NCI-H1417 (cell line): Measurements from ENCODE around the gene ZIK1.

Experiments used
- DNase-seq, 3 experiments: peaks; one replicate each; lab custom pipeline; 2025; lab: John Stamatoyannopoulos, UW

Gene ZIK1

DNA sequence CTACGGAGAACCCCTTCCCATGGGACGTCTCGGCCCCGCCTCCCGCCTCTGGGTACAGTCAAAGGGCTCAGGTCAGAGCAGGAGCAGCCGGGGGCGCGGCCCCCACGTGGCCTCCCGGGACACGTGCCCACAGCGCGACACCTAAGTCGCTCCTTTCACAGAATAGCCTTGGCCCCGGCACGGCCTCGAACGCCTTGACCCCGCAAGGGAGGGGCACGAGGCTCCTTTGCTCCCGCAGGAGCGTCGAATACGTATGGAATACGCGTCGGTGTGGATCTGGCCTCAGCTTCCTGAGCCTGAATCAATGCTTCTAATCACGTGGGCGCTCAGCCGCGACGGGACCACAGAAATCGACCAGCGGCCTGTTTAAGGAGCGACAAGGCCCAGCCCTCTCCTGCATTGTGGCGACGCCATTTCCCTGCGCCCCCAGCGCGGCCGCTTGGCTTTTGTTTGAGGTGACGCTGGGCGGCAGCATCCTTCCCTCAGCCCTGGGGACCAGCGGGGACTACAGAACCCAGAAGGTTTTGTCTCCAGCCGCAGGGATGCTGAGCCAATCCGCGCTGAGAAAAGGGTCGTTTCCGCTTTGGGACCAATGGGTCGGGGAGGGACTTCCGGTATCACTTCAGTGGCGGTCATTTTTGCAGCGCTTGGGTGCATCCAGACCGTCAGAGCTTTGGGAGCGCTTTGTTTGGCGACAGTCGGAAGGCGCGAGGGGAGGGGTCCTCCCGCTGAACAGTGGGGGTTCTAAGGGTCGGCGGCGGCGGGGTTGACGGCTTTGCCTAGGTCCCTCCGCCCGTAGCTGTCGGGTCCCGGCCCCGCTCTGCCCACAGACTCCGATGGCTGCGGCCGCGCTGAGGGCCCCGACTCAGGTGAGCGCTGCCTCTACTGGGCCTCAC is at the start of gene ZIK1:
TSS of gene ZIK1 (plus strand) at position 625 of the 896 bp plus-strand sequence. CDS start at position 837, 212 bp downstream.
- DNase-seq, result peak; percentile 19 to 88 (median 42)

DNA sequence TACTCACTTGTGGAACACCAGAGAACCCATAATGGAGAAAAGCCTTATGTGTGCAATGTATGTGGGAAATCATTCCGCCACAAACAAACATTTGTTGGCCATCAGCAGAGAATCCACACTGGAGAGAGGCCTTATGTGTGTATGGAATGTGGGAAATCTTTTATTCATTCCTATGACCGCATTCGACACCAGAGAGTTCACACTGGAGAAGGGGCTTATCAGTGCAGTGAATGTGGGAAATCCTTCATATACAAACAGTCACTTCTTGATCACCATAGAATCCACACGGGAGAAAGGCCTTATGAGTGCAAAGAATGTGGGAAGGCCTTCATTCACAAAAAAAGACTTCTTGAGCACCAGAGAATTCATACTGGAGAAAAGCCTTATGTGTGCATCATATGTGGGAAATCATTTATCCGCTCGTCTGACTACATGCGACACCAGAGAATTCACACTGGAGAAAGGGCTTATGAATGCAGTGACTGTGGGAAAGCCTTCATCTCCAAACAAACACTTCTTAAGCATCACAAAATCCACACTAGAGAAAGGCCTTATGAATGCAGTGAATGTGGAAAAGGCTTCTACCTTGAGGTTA is 45.9 kb upstream of the ZIK1 start:
- DNase-seq, result no peak

DNA sequence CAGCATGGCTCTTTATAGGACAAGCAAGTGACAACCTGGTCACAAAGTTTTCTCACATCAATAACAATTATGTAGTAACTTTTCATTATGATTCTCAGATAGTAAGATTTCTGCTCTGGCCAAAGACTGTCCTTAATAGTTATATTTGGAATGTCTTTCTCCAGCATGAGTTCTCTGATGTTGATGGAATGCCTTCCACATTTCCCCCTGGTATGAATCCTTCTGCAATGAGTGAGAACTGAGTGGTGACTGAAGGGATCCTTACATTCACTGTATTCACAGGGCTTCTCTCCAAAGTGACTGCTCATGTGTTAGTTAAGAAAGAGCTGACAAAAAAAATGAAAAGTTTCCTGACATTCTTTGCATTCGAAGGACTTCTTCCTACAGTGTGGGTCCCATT is 37.4 kb upstream of the ZIK1 start:
- no peak for DNase-seq

DNA sequence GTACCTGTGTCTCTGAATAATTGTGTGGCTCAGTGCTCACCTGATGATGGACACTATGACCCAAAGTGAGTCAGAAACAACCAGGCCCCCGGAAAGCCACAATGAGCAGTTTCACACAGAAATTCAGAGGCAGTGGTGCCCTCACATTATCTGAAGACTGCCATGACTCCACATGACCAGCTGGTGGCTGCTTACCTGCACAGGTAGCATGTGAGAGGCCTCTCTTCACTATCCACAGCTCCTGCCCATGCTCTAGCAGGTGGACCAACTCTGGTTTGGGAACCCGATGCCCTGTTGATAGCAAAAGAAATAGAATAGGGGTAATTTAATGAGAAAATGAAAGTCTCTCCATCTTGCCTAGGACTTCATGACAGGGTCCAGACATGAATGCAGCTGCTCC is 31.5 kb upstream of the ZIK1 start:
- DNase-seq, result no peak

DNA sequence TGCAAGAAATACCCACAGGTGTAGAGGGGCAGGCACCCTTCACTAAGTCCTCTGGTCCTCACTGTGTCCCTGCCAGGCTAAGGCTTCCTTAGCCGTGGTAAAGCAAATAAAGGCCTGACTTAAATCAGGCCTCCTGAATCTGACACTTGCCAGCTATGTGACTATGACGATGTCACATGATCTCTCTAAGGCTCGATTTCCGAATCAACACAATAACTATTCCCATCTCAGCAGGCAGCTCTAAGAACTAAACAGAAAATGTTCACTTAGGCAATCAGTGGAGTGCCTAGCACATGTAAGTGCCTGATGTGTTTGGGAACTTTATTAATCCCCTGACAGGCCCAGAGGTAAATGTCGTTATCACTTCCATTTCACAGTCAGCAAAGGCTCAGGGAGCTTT is 26.3 kb upstream of the ZIK1 start:
- no peak for DNase-seq

DNA sequence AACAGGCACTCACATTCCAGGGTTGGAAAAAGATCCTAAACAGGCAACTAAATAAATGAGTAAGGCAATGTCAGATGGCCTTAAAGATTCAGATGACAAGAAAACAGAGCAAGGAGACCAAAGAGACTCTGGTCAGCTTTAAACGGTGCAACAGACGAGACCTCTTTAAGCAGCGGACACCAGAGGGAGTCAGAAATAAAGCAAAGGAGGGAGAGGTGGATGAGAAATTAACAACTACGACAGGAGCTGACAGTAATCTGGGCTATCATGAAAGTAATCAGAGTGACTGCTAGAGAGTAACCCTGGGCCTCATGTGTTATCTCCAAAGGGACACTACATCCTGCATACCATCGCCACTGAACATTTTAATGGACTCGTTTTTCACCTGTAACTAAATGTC is 25.4 kb upstream of the ZIK1 start:
- no peak for DNase-seq

DNA sequence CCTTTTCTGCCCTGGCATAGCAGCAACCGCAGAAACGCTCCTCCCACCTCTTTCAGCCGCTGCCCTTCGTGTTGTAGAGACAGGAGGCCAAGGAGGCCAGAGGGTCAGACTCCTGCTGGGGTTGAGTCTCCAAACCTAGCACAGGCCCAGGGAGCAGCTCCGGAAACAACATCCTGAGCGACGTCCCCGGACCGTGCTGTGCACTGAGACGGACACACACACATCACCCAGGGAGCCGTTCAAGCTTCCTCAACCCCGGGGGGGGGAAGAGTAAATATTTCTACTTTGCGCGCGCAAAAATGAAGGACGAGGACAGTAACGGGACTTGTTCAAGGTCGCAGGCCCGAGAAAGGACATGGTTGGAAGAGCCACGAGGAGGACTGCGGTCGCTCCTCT is 24.9 kb upstream of the ZIK1 start:
- DNase-seq, result peak; percentile 2 to 40 (median 13)

DNA sequence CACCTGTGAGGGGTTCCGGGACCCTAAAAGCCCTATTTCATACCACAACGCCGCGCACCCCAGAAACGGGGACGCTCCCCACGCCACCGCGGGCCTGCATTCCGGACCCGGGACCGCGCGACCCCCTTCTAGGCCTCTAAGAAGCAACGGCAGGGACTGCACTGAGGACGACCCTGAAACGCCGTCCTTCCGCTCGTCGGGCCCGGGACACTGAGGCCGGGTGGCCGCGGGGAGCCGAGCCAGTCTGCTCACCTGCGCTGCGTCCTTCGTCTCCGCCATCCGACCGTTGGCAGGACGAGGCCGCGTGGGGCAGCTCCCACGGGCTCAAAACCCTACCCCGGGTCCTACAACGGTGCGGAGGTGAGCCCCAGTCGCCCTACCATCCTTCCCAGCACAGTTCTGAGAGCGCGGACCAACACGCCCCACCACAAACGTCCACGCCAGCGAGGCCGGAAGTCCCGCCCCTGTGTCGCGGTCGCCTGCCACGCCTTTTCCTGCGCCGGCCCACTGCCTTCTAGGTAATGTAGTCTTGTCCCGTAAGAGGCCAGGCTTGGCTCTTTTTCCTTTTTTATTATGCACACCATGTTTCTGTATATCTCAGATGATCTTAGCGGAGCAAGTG is 24.4 kb upstream of the ZIK1 start, which contains the start of gene ZNF550:
TSS of gene ZNF550 (minus strand) at position 460 of the 622 bp plus-strand sequence. CDS start at position 279, 181 bp downstream.
- peak; percentile 68 to 84 (median 82) for DNase-seq

DNA sequence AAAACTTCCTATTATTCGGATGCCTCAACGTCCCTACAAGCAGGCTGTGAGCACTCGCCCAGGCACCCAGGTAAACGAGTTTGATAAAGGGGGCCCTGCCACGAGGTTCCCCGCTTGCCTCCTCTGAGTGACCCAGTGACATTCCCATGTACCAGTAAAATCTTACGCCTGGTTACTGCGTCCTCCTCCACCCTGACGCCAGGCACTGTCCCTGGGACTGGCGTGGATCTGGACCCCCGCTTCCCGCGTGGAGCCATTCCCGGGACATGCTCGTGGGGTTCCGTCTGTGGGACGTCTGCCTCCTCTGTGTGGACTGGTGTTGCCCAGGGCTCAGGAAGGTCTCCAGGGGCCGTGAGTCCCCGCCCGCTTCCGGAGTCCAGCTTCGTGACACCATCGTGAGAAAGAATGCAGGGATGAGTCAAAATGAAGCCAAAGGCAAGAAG is 23.9 kb upstream of the ZIK1 start:
- no peak for DNase-seq

DNA sequence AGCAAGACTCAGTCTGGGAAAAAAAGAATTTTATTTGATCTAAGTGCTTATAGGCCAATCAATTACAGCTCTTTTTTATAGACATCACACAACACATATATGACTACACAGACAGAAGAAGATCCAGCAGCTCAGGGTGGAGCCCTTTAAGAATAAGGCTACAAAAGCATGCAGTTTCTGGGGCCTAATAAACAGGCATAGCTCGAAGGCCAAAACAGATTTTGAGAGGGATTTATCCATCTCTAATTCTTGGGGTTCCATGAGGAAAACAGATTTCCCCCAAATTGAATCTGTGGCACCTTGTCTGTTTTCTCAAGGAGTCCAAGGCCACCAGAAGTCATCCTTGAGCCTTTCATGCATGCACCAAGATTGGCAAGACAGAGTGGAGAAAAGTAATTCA is 20.4 kb upstream of the ZIK1 start:
- DNase-seq, result no peak

DNA sequence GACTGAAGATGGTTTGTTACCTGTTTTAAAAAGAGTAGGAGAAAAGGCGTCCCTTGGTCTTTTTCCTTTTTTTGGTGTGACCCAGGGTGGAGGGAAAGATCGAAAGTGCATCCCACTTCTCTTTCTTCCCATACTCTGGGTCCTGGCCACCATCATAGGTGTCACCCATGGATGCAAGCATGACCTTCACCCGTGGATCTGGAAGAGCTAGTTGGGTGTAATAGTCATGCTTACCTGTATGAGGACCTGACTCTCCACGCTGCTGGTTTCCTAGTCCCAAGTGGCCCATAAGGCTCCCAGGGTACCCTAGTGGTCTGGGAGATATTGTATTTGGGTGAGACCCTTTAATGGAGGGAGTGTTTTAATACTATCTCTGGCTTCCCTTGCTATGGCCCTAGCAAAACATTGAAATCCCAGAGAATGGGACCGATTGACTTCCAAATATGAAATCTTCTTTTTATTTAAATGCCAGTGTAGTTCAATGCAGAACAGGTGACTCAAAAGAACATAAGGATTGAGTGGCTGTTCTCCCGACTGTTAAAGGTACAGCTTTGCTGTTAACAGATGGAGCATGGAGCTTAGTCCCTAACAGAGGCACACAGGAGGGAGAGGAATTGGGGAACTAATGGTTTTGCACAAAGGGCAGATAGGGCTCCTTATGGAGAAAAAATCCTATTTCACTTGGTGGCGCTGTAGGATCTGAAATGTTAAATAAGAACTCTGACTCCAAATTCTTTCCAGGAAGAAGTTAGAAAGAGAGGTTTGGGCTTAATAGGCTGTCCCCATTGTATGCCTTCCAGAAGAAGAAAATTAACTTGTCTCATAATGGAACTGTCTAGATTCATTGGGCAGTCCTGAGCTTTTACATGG is 17.3 kb upstream of the ZIK1 start:
- peak; percentile 9 to 54 (median 10) for DNase-seq

DNA sequence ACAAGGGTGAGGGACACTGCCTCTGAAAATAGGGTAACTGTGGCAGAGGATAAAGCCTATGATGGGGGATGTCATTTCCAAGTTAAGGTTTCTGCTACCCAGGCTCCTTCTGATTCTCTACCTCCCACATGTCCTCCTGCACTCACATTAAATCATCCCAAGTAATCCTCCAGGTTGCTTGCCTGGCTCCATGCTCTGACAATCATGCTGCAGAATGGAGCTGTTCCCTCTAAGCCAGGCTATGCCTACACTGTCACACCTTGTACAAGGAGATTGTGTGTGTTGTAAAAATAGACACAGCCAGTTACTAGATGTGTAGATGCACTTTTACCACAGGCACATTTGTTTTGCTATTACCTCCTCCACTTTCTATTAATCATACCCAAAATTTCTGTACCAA is 13.2 kb upstream of the ZIK1 start:
- no peak for DNase-seq

DNA sequence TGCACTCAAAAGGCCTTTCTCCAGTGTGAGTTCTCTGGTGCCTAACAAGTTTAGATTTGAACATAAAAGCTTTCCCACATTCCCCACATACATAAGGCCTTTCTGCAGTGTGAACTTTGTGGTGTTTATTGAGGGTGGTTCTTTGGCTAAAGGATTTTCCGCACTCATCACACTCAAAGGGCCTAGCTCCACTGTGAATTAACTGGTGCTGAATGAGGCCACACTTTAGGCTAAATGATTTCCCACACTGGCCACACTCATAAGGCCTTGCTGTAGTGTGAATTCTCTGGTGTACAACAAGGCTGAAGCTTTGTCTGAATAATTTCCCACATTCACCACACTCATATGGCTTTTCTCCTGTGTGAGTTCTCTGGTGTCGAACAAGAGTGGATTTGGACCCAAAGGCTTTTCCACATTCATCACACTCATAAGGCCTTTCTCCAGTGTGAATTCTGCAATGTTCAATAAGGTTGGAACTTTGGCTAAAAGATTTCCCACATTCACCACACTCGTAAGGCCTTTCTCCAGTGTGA is 11.5 kb upstream of the ZIK1 start:
- no peak for DNase-seq

DNA sequence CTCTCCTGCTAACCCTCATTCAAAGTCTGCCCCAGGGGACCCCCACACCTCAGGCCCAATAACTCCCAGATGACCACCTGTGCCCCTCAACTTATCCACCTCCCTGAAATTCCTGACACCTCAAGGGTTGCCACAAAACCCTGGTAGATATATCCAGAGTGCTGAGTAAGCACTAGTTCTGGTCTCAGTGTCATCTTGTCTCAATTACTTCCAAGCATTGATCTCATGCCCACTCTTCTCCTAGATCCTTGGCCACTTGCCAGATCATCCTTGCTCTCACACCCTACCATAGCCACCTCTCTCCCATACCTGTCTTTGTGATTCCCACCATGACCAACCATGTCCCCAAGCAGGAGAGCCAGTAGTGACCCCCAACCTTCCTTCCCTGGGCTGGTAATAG is 7.3 kb upstream of the ZIK1 start:
- no peak for DNase-seq

DNA sequence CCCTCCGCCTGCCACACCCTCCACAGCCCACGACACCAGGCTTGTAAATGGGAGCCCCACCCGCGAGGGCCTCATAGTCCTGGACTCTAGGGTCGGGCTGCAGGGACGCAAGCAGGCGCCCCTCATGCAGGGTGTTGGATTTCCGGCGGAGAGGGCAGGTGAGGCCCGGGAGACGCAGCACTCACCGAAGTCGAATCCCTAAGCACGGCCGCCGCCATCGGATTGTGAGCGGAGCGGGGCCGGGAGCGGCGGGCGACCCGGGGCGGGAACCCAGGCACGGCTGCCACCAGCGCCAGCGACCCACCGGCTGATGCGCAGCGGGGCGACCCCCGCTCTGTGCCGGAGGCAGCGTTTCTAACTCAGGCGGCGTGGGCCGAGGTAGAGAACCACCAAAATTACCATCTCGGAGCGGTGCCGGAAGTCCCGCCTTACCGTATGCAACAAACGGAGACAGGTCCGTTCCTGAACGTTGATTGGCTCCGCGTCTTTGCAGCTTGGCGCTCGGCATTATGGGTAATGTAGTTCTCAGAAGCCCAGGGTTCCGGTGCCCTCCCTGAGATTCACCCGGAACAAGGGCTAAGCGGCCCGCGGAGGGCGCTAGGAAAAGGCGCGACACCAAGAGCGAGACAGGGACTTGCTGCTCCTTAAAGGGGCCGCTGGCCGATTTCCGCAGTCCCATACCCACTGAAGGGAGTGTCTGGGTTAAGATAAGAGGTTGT is 5.3 kb upstream of the ZIK1 start, which contains the start of gene ZNF416:
TSS of gene ZNF416 (minus strand) at position 425 of the 719 bp plus-strand sequence. CDS start at position 218, 207 bp downstream.
- DNase-seq, result peak; percentile 93 to 98 (median 97)

DNA sequence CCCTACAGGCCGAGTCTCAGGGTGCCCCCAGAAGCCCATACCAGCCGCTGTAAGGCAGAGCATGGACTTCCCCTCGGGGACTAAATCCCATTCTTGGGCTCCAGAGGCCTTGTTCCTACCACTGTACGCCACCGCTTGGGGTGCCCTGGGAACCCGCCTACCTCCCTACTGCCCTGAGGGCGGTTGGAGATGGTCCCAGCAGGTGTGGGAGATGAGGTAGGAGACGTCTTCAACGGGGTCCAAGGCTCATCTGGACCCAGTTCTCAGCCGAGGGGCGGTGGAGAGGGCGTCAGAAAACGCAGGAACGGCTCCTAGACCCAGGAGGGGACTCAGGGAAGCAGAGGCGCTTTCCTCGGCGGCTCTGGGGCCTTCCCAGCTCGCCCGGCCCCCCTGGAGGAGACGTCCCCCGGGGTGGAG is 833 bp upstream of the ZIK1 start:
- DNase-seq, result no peak

DNA sequence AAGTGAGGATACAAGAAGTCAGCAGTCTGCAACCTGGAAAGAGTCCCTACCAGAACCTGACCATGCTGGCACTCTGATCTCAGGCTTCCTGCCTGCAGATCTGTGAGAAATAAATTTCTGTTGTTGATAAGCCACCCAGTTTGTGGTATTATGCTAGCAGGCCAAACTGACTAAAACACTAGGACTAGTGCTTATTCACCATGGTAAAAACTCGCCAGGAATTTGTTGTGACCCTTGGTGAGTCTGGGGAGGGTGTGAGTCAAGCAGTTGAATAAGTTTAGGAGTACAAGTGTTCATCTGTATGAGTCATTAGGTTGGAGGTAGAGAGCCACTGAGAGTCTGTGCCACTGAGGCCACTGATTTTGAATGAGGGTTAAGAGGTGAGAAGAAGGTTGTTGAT is 3.6 kb downstream of the ZIK1 start:
- no peak for DNase-seq

DNA sequence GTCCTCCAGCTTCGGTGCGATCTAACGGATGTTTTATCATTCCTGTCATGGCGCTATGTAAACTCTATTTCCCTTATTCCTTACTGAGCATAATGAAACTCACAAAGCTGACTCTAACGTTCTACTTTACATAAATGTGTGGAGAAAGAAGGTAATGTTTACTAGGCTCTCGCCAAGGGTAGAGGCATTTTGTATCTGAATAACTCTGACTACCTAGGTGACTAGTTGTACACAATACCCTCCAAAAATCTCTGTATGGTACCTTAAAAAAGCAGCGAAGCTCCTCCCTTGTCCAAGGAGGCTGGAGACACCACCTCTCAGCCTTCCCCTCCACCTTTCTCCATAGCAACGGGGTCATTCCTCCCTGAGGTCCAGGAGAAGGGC is 15.4 kb downstream of the ZIK1 start:
- DNase-seq, result no peak

DNA sequence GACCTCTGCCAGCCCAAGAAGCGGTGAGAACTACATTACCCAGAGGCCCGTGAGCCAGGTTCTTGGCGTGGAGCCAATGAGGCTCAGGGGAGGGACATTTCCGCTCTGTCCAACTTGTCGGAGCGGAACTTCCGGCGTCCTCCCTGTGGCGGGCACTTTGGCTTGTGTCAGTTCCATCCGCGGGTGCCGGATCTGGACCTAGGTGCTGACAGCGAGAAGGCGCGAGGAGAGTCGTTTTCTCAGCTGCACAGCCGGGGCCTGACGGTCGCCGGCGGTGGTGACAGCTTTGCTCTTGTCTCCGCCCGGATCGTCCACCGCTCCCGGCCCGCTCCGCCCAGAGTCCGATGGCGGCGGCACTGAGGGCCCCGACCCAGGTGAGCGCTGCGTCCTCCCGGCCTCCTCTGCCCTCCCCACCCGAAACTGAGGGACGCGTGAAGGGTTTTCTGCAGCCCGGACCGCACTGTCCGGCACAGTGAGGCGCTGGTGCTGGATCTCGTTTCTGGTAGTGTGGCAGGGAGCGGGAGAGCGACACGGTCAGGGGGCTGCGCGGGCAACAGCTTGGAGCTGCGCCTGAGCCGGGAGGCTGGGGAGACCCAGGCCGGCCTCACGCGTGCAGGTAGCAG is 15.9 kb downstream of the ZIK1 start, which contains the start of gene ZNF530:
TSS of gene ZNF530 (plus strand) at position 125 of the 623 bp plus-strand sequence. CDS start 4,461 bp downstream, outside the sequence.
- DNase-seq, result peak; percentile 83 to 95 (median 94)

DNA sequence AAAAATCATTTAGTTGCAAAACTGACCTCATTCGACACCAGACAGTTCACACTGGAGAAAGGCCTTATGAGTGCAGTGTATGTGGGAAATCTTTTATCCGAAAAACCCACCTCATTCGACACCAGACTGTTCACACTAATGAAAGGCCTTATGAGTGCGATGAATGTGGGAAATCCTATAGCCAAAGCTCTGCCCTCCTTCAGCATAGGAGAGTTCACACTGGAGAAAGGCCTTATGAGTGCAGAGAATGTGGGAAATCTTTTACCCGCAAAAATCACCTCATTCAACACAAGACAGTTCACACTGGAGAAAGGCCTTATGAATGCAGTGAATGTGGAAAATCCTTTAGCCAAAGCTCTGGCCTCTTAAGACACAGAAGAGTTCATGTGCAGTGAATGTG is 23.0 kb downstream of the ZIK1 start:
- DNase-seq, result no peak
